GM13977 (cell line): ENCODE measurements around the gene CYP21A2.
"Not testable (repeated sequence)": the region's sequence is repeated elsewhere in the genome, so short reads cannot be mapped to it uniquely, and the experiment has no call there.

Source experiments
- DNase-seq: peaks from one replicate; pipeline ENCODE4 v3.0.0; 2012; ENCODE audit warnings: low spot score
- in situ Hi-C: fragments of 300-500 bp; cut with MboI; formaldehyde crosslinking; loops from one replicate; pipeline ENCODE4 v1.12.0; 2022; ENCODE audit warnings: low sequenced_read_pairs, low pct_unique_long_range_greater_than_20kb, mixed read lengths, inconsistent platforms; ENCODE audit not compliant: unreplicated experiment

Gene CYP21A2

GRCh38 chr6:32013738-32014137 is 24.5 kb upstream of the CYP21A2 start:
- DNase-seq, in situ Hi-C loops: not testable (repeated sequence)

GRCh38 chr6:32014547-32014946 is 23.7 kb upstream of the CYP21A2 start, which contains the start of gene C4B:
Gene C4B (plus strand): TSS chr6:32014795. CDS start chr6:32014846, 51 bp downstream.
- DNase-seq, in situ Hi-C loops: not testable (repeated sequence)

- in situ Hi-C loops, DNase-seq: not testable (repeated sequence)
Observed at GRCh38 chr6:32022100-32022499, 16.1 kb upstream of the CYP21A2 start.

GRCh38 chr6:32028631-32029030 is 9.6 kb upstream of the CYP21A2 start:
- in situ Hi-C loops, DNase-seq: not testable (repeated sequence)

- in situ Hi-C loops = not testable (repeated sequence)
Observed at GRCh38 chr6:32029553-32029952, 8.7 kb upstream of the CYP21A2 start.

GRCh38 chr6:32035283-32036013 is 2.8 kb upstream of the CYP21A2 start:
- DNase-seq, in situ Hi-C loops: not testable (repeated sequence)

More at GRCh38 chr6:32029553-32029952, 8.7 kb upstream of the CYP21A2 start:
- not testable (repeated sequence) for DNase-seq

- DNase-seq, in situ Hi-C loops: not testable (repeated sequence)
Observed at GRCh38 chr6:32037136-32037535, 1.1 kb upstream of the CYP21A2 start.

GRCh38 chr6:32038878-32039277 is 663 bp downstream of the CYP21A2 start:
- in situ Hi-C loops = not testable (repeated sequence)

GRCh38 chr6:32039321-32040274 is 1.4 kb downstream of the CYP21A2 start:
- in situ Hi-C loops = not testable (repeated sequence)

More at GRCh38 chr6:32038878-32039277, 663 bp downstream of the CYP21A2 start:
- DNase-seq = not testable (repeated sequence)

GRCh38 chr6:32040299-32041049 is 2.3 kb downstream of the CYP21A2 start:
- in situ Hi-C loops, DNase-seq: not testable (repeated sequence)

More at GRCh38 chr6:32039321-32040274, 1.4 kb downstream of the CYP21A2 start:
- not testable (repeated sequence) for DNase-seq

- DNase-seq, in situ Hi-C loops: not testable (repeated sequence)
Observed at GRCh38 chr6:32041050-32041321, 2.8 kb downstream of the CYP21A2 start.

- DNase-seq, in situ Hi-C loops: not testable (repeated sequence)
Observed at GRCh38 chr6:32041385-32041784, 3.2 kb downstream of the CYP21A2 start.

- DNase-seq, in situ Hi-C loops: not testable (repeated sequence)
Observed at GRCh38 chr6:32042276-32042675, 4.1 kb downstream of the CYP21A2 start.

- DNase-seq, in situ Hi-C loops: not testable (repeated sequence)
Observed at GRCh38 chr6:32043589-32044380, 5.6 kb downstream of the CYP21A2 start.

GRCh38 chr6:32044916-32045315 is 6.7 kb downstream of the CYP21A2 start:
- in situ Hi-C loops = not testable (repeated sequence)

More at GRCh38 chr6:32044916-32045315, 6.7 kb downstream of the CYP21A2 start:
- not testable (repeated sequence) for DNase-seq
